ENCODE data around the gene IKBIP.

IKBIP gene

DNA sequence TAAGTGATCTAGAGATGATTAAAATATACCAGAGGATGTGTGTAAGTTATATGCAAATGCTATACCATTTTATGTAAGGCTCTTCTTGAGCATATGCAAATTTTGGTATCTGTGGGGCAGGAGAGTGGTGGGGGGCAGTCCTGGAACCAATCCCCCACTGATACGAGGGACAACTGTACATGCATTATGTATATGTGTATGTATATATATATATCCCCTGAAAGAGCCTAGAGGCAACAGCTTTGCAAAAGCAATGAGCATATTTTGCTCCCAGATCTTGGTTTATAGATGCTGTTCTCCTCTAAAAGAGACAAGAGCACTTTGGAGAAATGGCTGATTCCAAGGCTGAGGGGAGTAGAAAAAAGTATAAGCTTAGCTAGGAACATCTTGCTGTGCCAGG lies 63.5 kb downstream of the IKBIP start:
- no peak for ATAC-seq
- no peak for TF ChIP-seq ZC3H10 (CRISPR knock-in tag; IDR thresholded peaks at IDR 0.05)
- TF ChIP-seq TCF4 (CRISPR knock-in tag; IDR thresholded peaks at IDR 0.05; ENCODE audit: borderline replicate concordance), result no peak
- no peak for TF ChIP-seq GLIS3 (CRISPR knock-in tag; IDR thresholded peaks at IDR 0.05)
- no peak for TF ChIP-seq ESRRG (CRISPR knock-in tag; IDR thresholded peaks at IDR 0.05)
- no peak for TF ChIP-seq RARB (CRISPR knock-in tag; IDR thresholded peaks at IDR 0.05)
- no peak for TF ChIP-seq ZNF565 (CRISPR knock-in tag; conservative IDR thresholded peaks at IDR 0.05; ENCODE audit: low read depth)
- no peak for TF ChIP-seq ZFP30 (CRISPR knock-in tag; IDR thresholded peaks at IDR 0.05)
- TF ChIP-seq TSHZ2 (CRISPR knock-in tag; IDR thresholded peaks at IDR 0.05), result no peak
- no peak for TF ChIP-seq SNAI2 (CRISPR knock-in tag; IDR thresholded peaks at IDR 0.05)
- TF ChIP-seq ZFP3 (CRISPR knock-in tag; IDR thresholded peaks at IDR 0.05), result no peak
- TF ChIP-seq PPARA (CRISPR knock-in tag; IDR thresholded peaks at IDR 0.05; ENCODE audit: borderline replicate concordance), result no peak
- TF ChIP-seq OSR1 (CRISPR knock-in tag; IDR thresholded peaks at IDR 0.05), result no peak
- TF ChIP-seq ARNTL (CRISPR knock-in tag; IDR thresholded peaks at IDR 0.05; ENCODE audit: borderline replicate concordance, low read depth), result no peak
- TF ChIP-seq BACH2 (CRISPR knock-in tag; IDR thresholded peaks at IDR 0.05; ENCODE audit: borderline replicate concordance), result no peak

GRCh38 chr12:98580695-98581094 lies 63.9 kb downstream of the IKBIP start:
- ATAC-seq, result no peak
- TF ChIP-seq TCF4 (CRISPR knock-in tag; IDR thresholded peaks at IDR 0.05; ENCODE audit: borderline replicate concordance), result no peak
- TF ChIP-seq TOX (CRISPR knock-in tag; IDR thresholded peaks at IDR 0.05; ENCODE audit: borderline replicate concordance), result no peak
- no peak for TF ChIP-seq ZFP30 (CRISPR knock-in tag; IDR thresholded peaks at IDR 0.05)

DNA sequence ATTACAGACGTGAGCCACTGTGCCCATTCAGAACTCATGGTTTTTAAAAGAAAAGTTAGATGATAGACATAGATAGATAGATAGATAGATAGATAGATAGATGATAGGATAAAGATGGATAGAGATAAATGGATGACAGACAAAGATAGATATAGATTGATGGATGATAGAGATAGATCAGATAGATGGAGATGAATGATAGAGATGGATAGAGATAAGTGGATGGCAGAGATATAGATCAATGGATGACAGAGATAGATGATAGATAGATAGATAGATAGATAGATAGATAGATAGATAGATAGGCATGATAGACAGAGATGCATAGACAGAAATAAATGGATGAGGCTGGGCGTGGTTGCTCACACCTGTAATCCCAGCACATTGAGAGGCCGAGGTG lies 64.8 kb downstream of the IKBIP start:
- TF ChIP-seq PPARA (CRISPR knock-in tag; IDR thresholded peaks at IDR 0.05; ENCODE audit: borderline replicate concordance), result no peak
- TF ChIP-seq TOX (CRISPR knock-in tag; IDR thresholded peaks at IDR 0.05; ENCODE audit: borderline replicate concordance), result no peak
- TF ChIP-seq GLIS3 (CRISPR knock-in tag; IDR thresholded peaks at IDR 0.05), result no peak
- TF ChIP-seq, protein P1, sequence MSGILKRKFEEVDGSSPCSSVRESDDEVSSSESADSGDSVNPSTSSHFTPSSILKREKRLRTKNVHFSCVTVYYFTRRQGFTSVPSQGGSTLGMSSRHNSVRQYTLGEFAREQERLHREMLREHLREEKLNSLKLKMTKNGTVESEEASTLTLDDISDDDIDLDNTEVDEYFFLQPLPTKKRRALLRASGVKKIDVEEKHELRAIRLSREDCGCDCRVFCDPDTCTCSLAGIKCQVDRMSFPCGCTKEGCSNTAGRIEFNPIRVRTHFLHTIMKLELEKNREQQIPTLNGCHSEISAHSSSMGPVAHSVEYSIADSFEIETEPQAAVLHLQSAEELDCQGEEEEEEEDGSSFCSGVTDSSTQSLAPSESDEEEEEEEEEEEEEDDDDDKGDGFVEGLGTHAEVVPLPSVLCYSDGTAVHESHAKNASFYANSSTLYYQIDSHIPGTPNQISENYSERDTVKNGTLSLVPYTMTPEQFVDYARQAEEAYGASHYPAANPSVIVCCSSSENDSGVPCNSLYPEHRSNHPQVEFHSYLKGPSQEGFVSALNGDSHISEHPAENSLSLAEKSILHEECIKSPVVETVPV (CRISPR knock-in tag; IDR thresholded peaks at IDR 0.05), result no peak
- no peak for TF ChIP-seq CSDC2 (CRISPR knock-in tag; IDR thresholded peaks at IDR 0.05)
- TF ChIP-seq OSR1 (CRISPR knock-in tag; IDR thresholded peaks at IDR 0.05), result no peak
- no peak for TF ChIP-seq ZNF8 (CRISPR knock-in tag; IDR thresholded peaks at IDR 0.05)
- TF ChIP-seq, protein P2, sequence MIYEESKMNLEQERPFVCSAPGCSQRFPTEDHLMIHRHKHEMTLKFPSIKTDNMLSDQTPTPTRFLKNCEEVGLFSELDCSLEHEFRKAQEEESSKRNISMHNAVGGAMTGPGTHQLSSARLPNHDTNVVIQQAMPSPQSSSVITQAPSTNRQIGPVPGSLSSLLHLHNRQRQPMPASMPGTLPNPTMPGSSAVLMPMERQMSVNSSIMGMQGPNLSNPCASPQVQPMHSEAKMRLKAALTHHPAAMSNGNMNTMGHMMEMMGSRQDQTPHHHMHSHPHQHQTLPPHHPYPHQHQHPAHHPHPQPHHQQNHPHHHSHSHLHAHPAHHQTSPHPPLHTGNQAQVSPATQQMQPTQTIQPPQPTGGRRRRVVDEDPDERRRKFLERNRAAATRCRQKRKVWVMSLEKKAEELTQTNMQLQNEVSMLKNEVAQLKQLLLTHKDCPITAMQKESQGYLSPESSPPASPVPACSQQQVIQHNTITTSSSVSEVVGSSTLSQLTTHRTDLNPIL (CRISPR knock-in tag; IDR thresholded peaks at IDR 0.05; ENCODE audit: low read depth), result no peak
- no peak for TF ChIP-seq ESRRG (CRISPR knock-in tag; IDR thresholded peaks at IDR 0.05)
- no peak for ATAC-seq

DNA sequence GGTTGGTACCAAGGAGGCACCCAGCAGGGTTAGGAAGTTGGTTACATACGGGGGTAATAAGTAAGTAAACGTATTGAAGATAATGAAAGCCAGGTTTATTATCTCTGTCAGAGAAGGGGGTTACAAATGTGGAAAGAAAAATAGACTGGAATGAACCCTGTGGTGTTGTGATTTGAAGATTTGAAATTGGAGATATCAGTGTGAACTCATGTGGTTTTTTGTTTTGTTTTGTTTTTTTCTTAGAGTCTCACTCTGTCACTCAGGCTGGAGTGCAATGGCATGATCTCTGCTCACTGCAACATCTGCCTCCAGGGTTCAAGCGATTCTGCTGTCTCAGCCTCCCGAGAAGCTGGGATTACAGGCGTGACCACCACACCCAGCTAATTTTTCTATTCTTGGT lies 65.2 kb downstream of the IKBIP start:
- no peak for ATAC-seq
- TF ChIP-seq RARB (CRISPR knock-in tag; IDR thresholded peaks at IDR 0.05) (no peak), ISL1 (CRISPR knock-in tag; IDR thresholded peaks at IDR 0.05) (no peak)

DNA sequence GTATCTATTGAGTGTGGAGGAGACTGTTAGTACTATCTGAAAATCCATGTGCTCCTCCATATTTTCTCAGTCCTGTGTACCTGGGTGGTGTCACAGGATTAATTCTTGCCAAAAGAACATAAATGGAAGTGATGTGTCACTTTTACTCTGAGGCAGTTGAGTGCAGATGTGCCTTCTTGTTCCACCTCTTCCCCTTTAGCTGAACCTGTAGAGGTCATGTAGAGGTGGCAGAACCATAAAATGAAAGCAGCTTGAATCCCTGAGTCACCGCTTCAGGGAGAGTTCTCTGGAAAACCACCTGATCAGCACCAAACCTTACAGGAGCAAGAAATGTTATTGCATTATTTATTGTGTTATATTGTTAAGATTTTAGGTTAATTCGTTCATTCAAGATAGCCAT lies 65.8 kb downstream of the IKBIP start:
- no peak for ATAC-seq
- no peak for TF ChIP-seq TCF4 (CRISPR knock-in tag; IDR thresholded peaks at IDR 0.05; ENCODE audit: borderline replicate concordance)
- TF ChIP-seq, protein P3, sequence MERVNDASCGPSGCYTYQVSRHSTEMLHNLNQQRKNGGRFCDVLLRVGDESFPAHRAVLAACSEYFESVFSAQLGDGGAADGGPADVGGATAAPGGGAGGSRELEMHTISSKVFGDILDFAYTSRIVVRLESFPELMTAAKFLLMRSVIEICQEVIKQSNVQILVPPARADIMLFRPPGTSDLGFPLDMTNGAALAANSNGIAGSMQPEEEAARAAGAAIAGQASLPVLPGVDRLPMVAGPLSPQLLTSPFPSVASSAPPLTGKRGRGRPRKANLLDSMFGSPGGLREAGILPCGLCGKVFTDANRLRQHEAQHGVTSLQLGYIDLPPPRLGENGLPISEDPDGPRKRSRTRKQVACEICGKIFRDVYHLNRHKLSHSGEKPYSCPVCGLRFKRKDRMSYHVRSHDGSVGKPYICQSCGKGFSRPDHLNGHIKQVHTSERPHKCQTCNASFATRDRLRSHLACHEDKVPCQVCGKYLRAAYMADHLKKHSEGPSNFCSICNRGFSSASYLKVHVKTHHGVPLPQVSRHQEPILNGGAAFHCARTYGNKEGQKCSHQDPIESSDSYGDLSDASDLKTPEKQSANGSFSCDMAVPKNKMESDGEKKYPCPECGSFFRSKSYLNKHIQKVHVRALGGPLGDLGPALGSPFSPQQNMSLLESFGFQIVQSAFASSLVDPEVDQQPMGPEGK (CRISPR knock-in tag; IDR thresholded peaks at IDR 0.05; ENCODE audit: borderline replicate concordance), result no peak
- TF ChIP-seq TOX (CRISPR knock-in tag; IDR thresholded peaks at IDR 0.05; ENCODE audit: borderline replicate concordance), result no peak
- no peak for TF ChIP-seq SNAI2 (CRISPR knock-in tag; IDR thresholded peaks at IDR 0.05)
- no peak for TF ChIP-seq ZNF70 (CRISPR knock-in tag; IDR thresholded peaks at IDR 0.05)
- TF ChIP-seq RARB (CRISPR knock-in tag; IDR thresholded peaks at IDR 0.05), result no peak
- no peak for TF ChIP-seq BACH2 (CRISPR knock-in tag; IDR thresholded peaks at IDR 0.05; ENCODE audit: borderline replicate concordance)
- TF ChIP-seq, protein P1 (CRISPR knock-in tag; IDR thresholded peaks at IDR 0.05), result no peak
- no peak for TF ChIP-seq PPARA (CRISPR knock-in tag; IDR thresholded peaks at IDR 0.05; ENCODE audit: borderline replicate concordance)
- no peak for TF ChIP-seq ISL1 (CRISPR knock-in tag; IDR thresholded peaks at IDR 0.05)
- TF ChIP-seq ZFP3 (CRISPR knock-in tag; IDR thresholded peaks at IDR 0.05), result no peak
- no peak for TF ChIP-seq ARNTL (CRISPR knock-in tag; IDR thresholded peaks at IDR 0.05; ENCODE audit: borderline replicate concordance, low read depth)
- no peak for TF ChIP-seq ESRRG (CRISPR knock-in tag; IDR thresholded peaks at IDR 0.05)
- no peak for TF ChIP-seq ZNF565 (CRISPR knock-in tag; conservative IDR thresholded peaks at IDR 0.05; ENCODE audit: low read depth)
- TF ChIP-seq CSDC2 (CRISPR knock-in tag; IDR thresholded peaks at IDR 0.05), result no peak
- no peak for TF ChIP-seq ZNF8 (CRISPR knock-in tag; IDR thresholded peaks at IDR 0.05)
- TF ChIP-seq GLIS3 (CRISPR knock-in tag; IDR thresholded peaks at IDR 0.05), result no peak

Data from SK-N-SH treated with all-trans-retinoic acid at 6 μM for 48 hours (cell line).